ENCODE data around the gene FITM1. TPM values are rescaled to one million over a fixed set of nuclear protein-coding genes. Genes with fewer than 3 reads are reported as not detected.
A peak's percentile ranks its signal among the peaks of the same experiment; 100 is the strongest.

The FITM1 gene
- total RNA-seq, 1 donor from 2014 or later = 112 TPM

- DNase-seq (ENCODE audit: low spot score) = no peak
- intact Hi-C loops (cut with DNase I) = no loop called here
These were observed 19.0 kb downstream of the FITM1 start for GRCh38 chr14:24149302-24149969.

GRCh38 chr14:24150061-24150460 is 19.6 kb downstream of the FITM1 start:
- DNase-seq (ENCODE audit: low spot score) = no peak
- intact Hi-C loops (cut with DNase I) = no loop called here

- DNase-seq (ENCODE audit: low spot score) = no peak
- intact Hi-C loops (cut with DNase I) = no loop called here
These were observed 20.1 kb downstream of the FITM1 start for GRCh38 chr14:24150567-24150966.

- DNase-seq (ENCODE audit: low spot score) = no peak
- intact Hi-C loops (cut with DNase I) = no loop called here
These were observed 20.5 kb downstream of the FITM1 start for GRCh38 chr14:24150993-24151392.

GRCh38 chr14:24151404-24152080 is 21.1 kb downstream of the FITM1 start:
- intact Hi-C loops (cut with DNase I) = no loop called here
- no peak for DNase-seq (ENCODE audit: low spot score)

- DNase-seq (ENCODE audit: low spot score) = no peak
- intact Hi-C loops (cut with DNase I) = no loop called here
These were observed 24.6 kb downstream of the FITM1 start for GRCh38 chr14:24155100-24155499.

GRCh38 chr14:24156840-24157239 is 26.4 kb downstream of the FITM1 start:
- DNase-seq (ENCODE audit: low spot score) = no peak
- intact Hi-C loops (cut with DNase I) = no loop called here

- DNase-seq (ENCODE audit: low spot score) = no peak
- intact Hi-C loops (cut with DNase I) = no loop called here
These were observed 26.9 kb downstream of the FITM1 start for GRCh38 chr14:24157331-24157730.

GRCh38 chr14:24159777-24160498 is 29.5 kb downstream of the FITM1 start:
- intact Hi-C loops (cut with DNase I) = loop anchor here (2.0 kb wide), 2 partner anchors 23 to 101 kb away; partner anchors contain the start of gene PSME1
- DNase-seq (ENCODE audit: low spot score) = no peak

- intact Hi-C loops (cut with DNase I) = loop anchor here (2.0 kb wide), 2 partner anchors 24 to 102 kb away; partner anchors contain the start of gene PSME1
- DNase-seq (ENCODE audit: low spot score) = no peak
These were observed 30.0 kb downstream of the FITM1 start for GRCh38 chr14:24160499-24160849.

- intact Hi-C loops (cut with DNase I) = loop anchor here (2.0 kb wide), 2 partner anchors 24 to 102 kb away; partner anchors contain the start of gene PSME1
- peak; percentile 98 for DNase-seq (ENCODE audit: low spot score)
These were observed 30.7 kb downstream of the FITM1 start, which contains the start of gene IRF9 for GRCh38 chr14:24160850-24161804. IRF9 (plus strand) TSS chr14:24161265; CDS start chr14:24162145, 880 bp downstream.

- DNase-seq (ENCODE audit: low spot score) = no peak
- intact Hi-C loops (cut with DNase I) = no loop called here
These were observed 31.6 kb downstream of the FITM1 start for GRCh38 chr14:24162093-24162492.

- intact Hi-C loops (cut with DNase I) = no loop called here
- DNase-seq (ENCODE audit: low spot score) = no peak
These were observed 34.1 kb downstream of the FITM1 start for GRCh38 chr14:24164518-24164991.

- DNase-seq (ENCODE audit: low spot score) = no peak
- intact Hi-C loops (cut with DNase I) = no loop called here
These were observed 35.3 kb downstream of the FITM1 start for GRCh38 chr14:24165785-24166184.

GRCh38 chr14:24167469-24168114 is 37.1 kb downstream of the FITM1 start:
- intact Hi-C loops (cut with DNase I) = no loop called here
- no peak for DNase-seq (ENCODE audit: low spot score)

- DNase-seq (ENCODE audit: low spot score) = no peak
- intact Hi-C loops (cut with DNase I) = no loop called here
These were observed 41.2 kb downstream of the FITM1 start, which contains the start of gene REC8 for GRCh38 chr14:24171422-24172260. REC8 (plus strand) TSS chr14:24172080; CDS start chr14:24172553, 473 bp downstream.

GRCh38 chr14:24172261-24172860 is 41.9 kb downstream of the FITM1 start:
- intact Hi-C loops (cut with DNase I) = no loop called here
- no peak for DNase-seq (ENCODE audit: low spot score)

All from cardiac septum (tissue), 1 donor.